Gastrocnemius medialis (tissue), 4 donors: ENCODE measurements around the gene DKC1. TPM values are rescaled to one million over a fixed set of nuclear protein-coding genes. Genes with fewer than 3 reads are reported as not detected.

Experiments used
- ATAC-seq, 2 donors: fragments of 150-250 bp; one replicate each; pipeline ENCODE4 v1.9.1; 2016
- DNase-seq, 2 donors: peaks; one replicate each; pipeline ENCODE4 v3.0.0-alpha.2; 2019
- H3K27ac ChIP-seq, 4 donors: fragments of 200-600 bp; sonication (generic); 1 replicate in 1 of 4; 2 replicates in 3 of 4; pipeline ENCODE4 v1.5.1; 2016 to 2018; ENCODE audit warnings: mild to moderate bottlenecking in 2 of 4, moderate library complexity in 1 of 4
- H3K27me3 ChIP-seq, 3 donors: fragments of 200-600 bp; sonication (generic) in 2 of 3; 1 replicate in 1 of 3; 2 replicates in 2 of 3; pipeline versions ENCODE4 v1.5.1 to v1.6.0; 2016 to 2019; ENCODE audit warnings: mild to moderate bottlenecking in 1 of 3, moderate library complexity in 1 of 3
- H3K36me3 ChIP-seq, 2 donors: fragments of 200-600 bp; sonication (generic) in 1 of 2; one replicate each; pipeline ENCODE4 v1.5.1; 2017 to 2018
- H3K4me1 ChIP-seq, 2 donors: fragments of 200-600 bp; sonication (generic) in 1 of 2; one replicate each; pipeline ENCODE4 v1.5.1; 2016 to 2017; ENCODE audit warnings: mild to moderate bottlenecking in 2 of 2
- H3K4me3 ChIP-seq, 4 donors: fragments of 200-600 bp; sonication (generic) in 3 of 4; 1 replicate in 1 of 4; 2 replicates in 3 of 4; pipeline ENCODE4 v1.5.1; 2016 to 2019; ENCODE audit warnings: mild to moderate bottlenecking in 2 of 4
- H3K9me3 ChIP-seq, 3 donors: fragments of 200-600 bp; sonication (generic) in 2 of 3; 1 replicate in 1 of 3; 2 replicates in 2 of 3; pipeline ENCODE4 v1.5.1; 2016 to 2019
- CTCF ChIP-seq, 5 experiments: fragments of 450-650 bp in 3 of 5; fragments of 200-600 bp in 2 of 5; sonication (generic) in 2 of 5; IDR thresholded peaks in 4 of 5; conservative IDR thresholded peaks in 1 of 5; 1 replicate in 4 of 5; 2 replicates in 1 of 5; pipeline ENCODE4 v1.5.1; 2016 to 2019; ENCODE audit warnings: antibody characterized with exemption in 5 of 5, mild to moderate bottlenecking in 3 of 5, moderate library complexity in 3 of 5
- POLR2A ChIP-seq, 2 donors: fragments of 450-650 bp; IDR thresholded peaks; one replicate each; pipeline ENCODE4 v1.6.1; 2017; ENCODE audit warnings: antibody characterized with exemption in 2 of 2, mild to moderate bottlenecking in 2 of 2, moderate library complexity in 2 of 2
- in situ Hi-C, 4 donors: fragments of 200-750 bp; cut with MboI; loops; one replicate each; pipeline versions ENCODE4 v1.15.0 to v1.8.0; 2017; ENCODE audit warnings: low sequenced_read_pairs in 4 of 4
- intact Hi-C: fragments of 100-400 bp; cut with DNase I; formaldehyde crosslinking; loops from one replicate; pipeline ENCODE4 v1.15.1; 2023; ENCODE audit warnings: low total_unique reads
- total RNA-seq, 4 donors: library from RNA; depleted of rRNA; stranded (reverse); fragments of >200 nt; gene quantifications; one replicate each; pipeline versions ENCODE4 v1.1.0 to v1.2.3, GENCODE V29; 2016

The DKC1 gene
- total RNA-seq, 4 donors from 2014 or later: 17.8 to 34.1 (median 21.7) TPM

GRCh38 chrX:154727871-154728270 lies 34.8 kb upstream of the DKC1 start:
- H3K27ac ChIP-seq: peak overlapping the region; percentile 60 to 70 (median 65)
- intact Hi-C loops (no loop called here), in situ Hi-C loops (no loop called here)
- no peak overlapping the region for H3K4me3 ChIP-seq
- peaks cover 42 to 43% of the 10 kb centered on the region in 2 donors for H3K4me1 ChIP-seq
- no peaks in the 10 kb centered on the region for H3K36me3 ChIP-seq
- no peaks in the 10 kb centered on the region for H3K9me3 ChIP-seq
- TF ChIP-seq POLR2A (IDR thresholded peaks at IDR 0.05) (no peak), CTCF (IDR thresholded peaks at IDR 0.05 in 4 of 5, conservative IDR thresholded peaks at IDR 0.05 in 1 of 5) (no peak)
- ATAC-seq (peak; percentile 63 to 68), DNase-seq (no peak)
- no peaks in the 10 kb centered on the region for H3K27me3 ChIP-seq

- Histone ChIP-seq H3K36me3 (no peaks in the 10 kb centered on the region), H3K27me3 (no peaks in the 10 kb centered on the region), H3K4me3 (no peak overlapping the region), H3K27ac (peak overlapping the region; percentile 60 to 70 (median 65)), H3K4me1 (peaks cover 42 to 47% of the 10 kb centered on the region in 2 donors), H3K9me3 (no peaks in the 10 kb centered on the region)
- no peak for DNase-seq
- ATAC-seq: no peak
- in situ Hi-C loops: no loop called here
- TF ChIP-seq CTCF (IDR thresholded peaks at IDR 0.05 in 4 of 5, conservative IDR thresholded peaks at IDR 0.05 in 1 of 5) (no peak), POLR2A (IDR thresholded peaks at IDR 0.05) (no peak)
- intact Hi-C loops: no loop called here
Observed at GRCh38 chrX:154728431-154729190, 34.1 kb upstream of the DKC1 start.

GRCh38 chrX:154729439-154729838 lies 33.2 kb upstream of the DKC1 start:
- ATAC-seq (no peak), DNase-seq (no peak)
- Histone ChIP-seq H3K4me3 (no peak overlapping the region), H3K36me3 (no peaks in the 10 kb centered on the region), H3K27me3 (no peaks in the 10 kb centered on the region), H3K4me1 (peaks cover 42 to 47% of the 10 kb centered on the region in 2 donors), H3K9me3 (no peaks in the 10 kb centered on the region), H3K27ac (peak overlapping the region in 3 of 4 donors; percentile 49 to 70 (median 65))
- TF ChIP-seq CTCF (IDR thresholded peaks at IDR 0.05 in 4 of 5, conservative IDR thresholded peaks at IDR 0.05 in 1 of 5): no peak
- no peak for TF ChIP-seq POLR2A (IDR thresholded peaks at IDR 0.05)
- intact Hi-C loops (no loop called here), in situ Hi-C loops (no loop called here)

- Histone ChIP-seq H3K27ac (peak overlapping the region; percentile 27 to 70 (median 57)), H3K9me3 (no peaks in the 10 kb centered on the region), H3K36me3 (no peaks in the 10 kb centered on the region), H3K4me1 (peaks cover 52% of the 10 kb centered on the region in 2 donors), H3K27me3 (no peaks in the 10 kb centered on the region), H3K4me3 (no peak overlapping the region)
- in situ Hi-C loops (no loop called here), intact Hi-C loops (loop anchor here (2.0 kb wide), 1 partner anchor 20 kb away; the partner anchor contains the start of gene GAB3)
- peak; percentile 32 to 51 for ATAC-seq
- no peak for TF ChIP-seq POLR2A (IDR thresholded peaks at IDR 0.05)
- DNase-seq: no peak
Observed at GRCh38 chrX:154730253-154730891, 32.3 kb upstream of the DKC1 start.

- ATAC-seq (no peak), DNase-seq (no peak)
- intact Hi-C loops (loop anchor here (2.0 kb wide), 1 partner anchor 20 kb away; the partner anchor contains the start of gene GAB3), in situ Hi-C loops (no loop called here)
- Histone ChIP-seq H3K27me3 (no peaks in the 10 kb centered on the region), H3K27ac (peak overlapping the region in 3 of 4 donors; percentile 49 to 70 (median 65)), H3K4me1 (peaks cover 54 to 58% of the 10 kb centered on the region in 2 donors), H3K9me3 (no peaks in the 10 kb centered on the region), H3K4me3 (no peak overlapping the region), H3K36me3 (no peaks in the 10 kb centered on the region)
- TF ChIP-seq CTCF (IDR thresholded peaks at IDR 0.05 in 4 of 5, conservative IDR thresholded peaks at IDR 0.05 in 1 of 5) (no peak), POLR2A (IDR thresholded peaks at IDR 0.05) (no peak)
Observed at GRCh38 chrX:154731184-154731583, 31.5 kb upstream of the DKC1 start.
